ENCODE results near the gene OBSCN. TPM values are rescaled to one million over a fixed set of nuclear protein-coding genes. Genes with fewer than 3 reads are reported as not detected.
"Not testable (repeated sequence)": the region's sequence is repeated elsewhere in the genome, so short reads cannot be mapped to it uniquely, and the experiment has no call there.

Gene OBSCN
- total and polyA plus RNA-seq, 4 donors, result 0.54 to 5.6 (median 2.7) TPM

GRCh38 chr1:228249513-228250305 is 41.9 kb downstream of the OBSCN start:
- no peaks in the 10 kb centered on the region for H3K36me3 ChIP-seq (ENCODE audit: control insufficient read depth in 4 of 4, insufficient read depth in 3 of 4, low read depth in 1 of 4, low read length in 3 of 4)
- TF ChIP-seq REST (IDR thresholded peaks at IDR 0.05), result no peak
- TF ChIP-seq JUND (IDR thresholded peaks at IDR 0.05), result no peak
- no peak for TF ChIP-seq EGR1 (IDR thresholded peaks at IDR 0.05; ENCODE audit: low read depth in 2 of 2)
- no peak for TF ChIP-seq RAD21 (IDR thresholded peaks at IDR 0.05)
- no peak for TF ChIP-seq ZBTB33 (IDR thresholded peaks at IDR 0.05)
- no peak for TF ChIP-seq HNF4G (IDR thresholded peaks at IDR 0.05)
- H3K9ac ChIP-seq (ENCODE audit: low read depth in 1 of 2, low read length in 2 of 2), result no peak overlapping the region
- H3K9me3 ChIP-seq (ENCODE audit: control insufficient read depth in 4 of 4, low read length in 3 of 4), result peaks cover 0 to 10% (median 4%) of the 10 kb centered on the region in 4 donors
- no peaks in the 10 kb centered on the region for H3K27me3 ChIP-seq (ENCODE audit: control insufficient read depth in 4 of 4, insufficient read depth in 4 of 4, low read length in 3 of 4)
- no peak overlapping the region for H3K27ac ChIP-seq (ENCODE audit: low read depth in 1 of 2, low read length in 2 of 2)
- no peaks in the 10 kb centered on the region for H3K4me1 ChIP-seq (ENCODE audit: control insufficient read depth in 4 of 4, insufficient read depth in 4 of 4, low read length in 3 of 4)
- no peak for DNase-seq (ENCODE audit: low spot score)
- WGBS, result 95% methylated on average over 24 of the region's 24 CpGs
- no peak overlapping the region for H3K4me3 ChIP-seq (ENCODE audit: low read depth in 1 of 3, low read length in 3 of 3)

- not testable (repeated sequence) for H3K4me3 ChIP-seq (ENCODE audit: low read depth in 1 of 3, low read length in 3 of 3); H3K4me1 ChIP-seq (ENCODE audit: control insufficient read depth in 4 of 4, insufficient read depth in 4 of 4, low read length in 3 of 4); H3K27ac ChIP-seq (ENCODE audit: low read depth in 1 of 2, low read length in 2 of 2); DNase-seq (ENCODE audit: low spot score); H3K27me3 ChIP-seq (ENCODE audit: control insufficient read depth in 4 of 4, insufficient read depth in 4 of 4, low read length in 3 of 4); H3K9me3 ChIP-seq (ENCODE audit: control insufficient read depth in 4 of 4, low read length in 3 of 4); H3K9ac ChIP-seq (ENCODE audit: low read depth in 1 of 2, low read length in 2 of 2); H3K36me3 ChIP-seq (ENCODE audit: control insufficient read depth in 4 of 4, insufficient read depth in 3 of 4, low read depth in 1 of 4, low read length in 3 of 4)
- 79% methylated on average over 1 of the region's 1 CpG for WGBS
These were observed 44.6 kb downstream of the OBSCN start for GRCh38 chr1:228252476-228252875.

- WGBS, result 95% methylated on average over 24 of the region's 24 CpGs
- Histone ChIP-seq H3K27ac (ENCODE audit: low read depth in 1 of 2, low read length in 2 of 2) (no peak overlapping the region), H3K4me3 (ENCODE audit: low read depth in 1 of 3, low read length in 3 of 3) (no peak overlapping the region), H3K4me1 (ENCODE audit: control insufficient read depth in 4 of 4, insufficient read depth in 4 of 4, low read length in 3 of 4) (no peaks in the 10 kb centered on the region), H3K9ac (ENCODE audit: low read depth in 1 of 2, low read length in 2 of 2) (no peak overlapping the region), H3K27me3 (ENCODE audit: control insufficient read depth in 4 of 4, insufficient read depth in 4 of 4, low read length in 3 of 4) (no peaks in the 10 kb centered on the region), H3K36me3 (ENCODE audit: control insufficient read depth in 4 of 4, insufficient read depth in 3 of 4, low read depth in 1 of 4, low read length in 3 of 4) (no peaks in the 10 kb centered on the region), H3K9me3 (ENCODE audit: control insufficient read depth in 4 of 4, low read length in 3 of 4) (peaks cover 0 to 6% (median 2%) of the 10 kb centered on the region in 4 donors)
- TF ChIP-seq CTCF (IDR thresholded peaks at IDR 0.05; ENCODE audit: low read depth, low read length, missing input control), result no peak
- TF ChIP-seq MAX (IDR thresholded peaks at IDR 0.05), result no peak
- no peak for TF ChIP-seq REST (IDR thresholded peaks at IDR 0.05)
- TF ChIP-seq EGR1 (IDR thresholded peaks at IDR 0.05; ENCODE audit: low read depth in 2 of 2), result no peak
- no peak for TF ChIP-seq GABPA (IDR thresholded peaks at IDR 0.05 in 1 of 2, conservative IDR thresholded peaks at IDR 0.05 in 1 of 2)
- TF ChIP-seq ATF3 (IDR thresholded peaks at IDR 0.05), result no peak
- no peak for TF ChIP-seq RXRA (IDR thresholded peaks at IDR 0.05)
- no peak for TF ChIP-seq HNF4A (conservative IDR thresholded peaks at IDR 0.05)
- TF ChIP-seq RAD21 (IDR thresholded peaks at IDR 0.05), result no peak
- TF ChIP-seq FOXA1 (IDR thresholded peaks at IDR 0.05), result no peak
- DNase-seq (ENCODE audit: low spot score), result no peak
These were observed 49.0 kb downstream of the OBSCN start for GRCh38 chr1:228256626-228257375.
